ENCODE measurements around the gene EVPLL.
"Not testable (repeated sequence)": the region's sequence is repeated elsewhere in the genome, so short reads cannot be mapped to it uniquely, and the experiment has no call there.

The EVPLL gene

DNA sequence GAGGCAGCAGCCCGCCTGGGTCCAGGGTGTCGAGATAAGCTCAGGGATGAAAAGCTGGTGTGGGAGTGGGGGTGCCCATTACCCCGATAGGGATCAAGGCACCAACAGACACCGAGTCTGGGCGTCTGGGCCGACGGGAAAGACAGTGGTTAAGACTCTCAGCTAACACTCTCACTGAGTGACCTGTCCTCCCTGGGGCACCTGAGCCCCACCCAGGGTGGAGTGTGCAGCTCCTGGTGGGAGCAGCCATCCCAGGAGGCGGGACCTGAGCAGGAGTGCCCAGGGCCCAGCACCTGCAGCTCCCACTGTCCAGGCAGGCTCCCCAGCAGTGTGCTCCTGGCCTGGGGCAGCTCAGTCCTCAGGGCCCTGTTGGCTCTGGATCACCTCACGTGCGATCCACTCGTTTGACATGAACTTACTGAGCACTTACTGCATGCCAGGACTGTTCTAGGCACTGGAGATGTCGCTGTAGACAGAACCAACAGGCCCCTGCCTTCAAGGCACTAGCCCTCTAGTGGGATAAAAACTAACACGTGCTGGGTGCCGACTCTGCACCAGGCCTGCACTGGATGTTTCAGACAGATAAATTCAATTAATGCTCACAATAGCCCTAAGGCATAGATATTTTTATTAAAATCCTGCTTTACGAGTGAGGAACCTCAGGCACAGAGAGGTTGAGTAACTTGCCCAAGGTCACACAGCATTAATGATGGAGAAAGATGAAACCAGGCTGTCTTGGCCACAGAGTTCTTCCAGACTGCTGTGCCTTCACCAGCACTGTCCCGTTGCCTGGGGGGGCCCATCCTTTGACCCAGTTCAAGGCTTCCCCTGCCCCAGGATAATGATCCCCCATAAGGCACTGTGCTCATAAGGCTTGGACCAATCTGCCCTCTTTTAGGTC is 1.9 kb downstream of the EVPLL start:
- DNase-seq (ENCODE audit: low spot score), result no peak

GRCh38 chr17:18380471-18381157 is 3.0 kb downstream of the EVPLL start:
- DNase-seq (ENCODE audit: low spot score), result no peak

DNA sequence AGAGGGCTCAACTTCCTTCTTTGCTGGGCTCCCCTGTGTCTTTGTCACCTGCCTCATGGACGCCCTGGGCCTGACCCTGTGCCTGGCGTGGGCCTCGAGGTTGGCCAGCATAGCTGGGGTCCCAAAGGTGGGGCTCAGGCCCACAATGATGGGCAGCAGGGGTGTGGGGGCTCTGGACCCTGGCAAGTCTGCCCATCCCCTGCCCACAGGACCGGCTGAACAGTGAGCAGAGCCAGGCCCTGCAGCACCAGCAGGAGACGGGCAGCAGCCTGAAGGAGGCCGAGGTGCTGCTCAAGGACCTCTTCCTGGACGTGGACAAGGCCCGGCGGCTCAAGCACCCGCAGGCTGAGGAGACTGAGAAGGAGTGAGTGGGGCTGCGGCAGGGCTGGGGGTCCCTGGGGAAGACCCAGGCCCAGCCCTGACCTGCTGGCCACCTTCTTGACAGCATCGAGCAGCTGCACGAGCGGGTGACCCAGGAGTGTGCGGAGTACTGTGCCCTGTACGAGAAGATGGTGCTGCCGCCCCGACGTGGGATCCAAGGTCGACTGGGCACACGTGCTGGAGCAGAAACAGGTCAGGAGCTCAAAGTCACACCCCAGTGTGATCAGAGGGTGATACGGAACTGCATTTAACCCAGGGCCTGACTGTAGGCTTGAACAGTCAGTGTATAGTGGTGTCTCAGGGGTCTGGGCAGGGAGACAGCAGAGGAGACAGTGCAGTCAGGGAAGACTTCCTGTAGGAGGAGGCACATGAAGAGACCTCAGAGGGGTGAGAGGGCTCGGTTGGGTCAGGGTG is 3.8 kb downstream of the EVPLL start:
- DNase-seq (ENCODE audit: low spot score), result no peak

- DNase-seq (ENCODE audit: low spot score), result no peak
Measured at GRCh38 chr17:18381953-18382245, 4.3 kb downstream of the EVPLL start.

DNA sequence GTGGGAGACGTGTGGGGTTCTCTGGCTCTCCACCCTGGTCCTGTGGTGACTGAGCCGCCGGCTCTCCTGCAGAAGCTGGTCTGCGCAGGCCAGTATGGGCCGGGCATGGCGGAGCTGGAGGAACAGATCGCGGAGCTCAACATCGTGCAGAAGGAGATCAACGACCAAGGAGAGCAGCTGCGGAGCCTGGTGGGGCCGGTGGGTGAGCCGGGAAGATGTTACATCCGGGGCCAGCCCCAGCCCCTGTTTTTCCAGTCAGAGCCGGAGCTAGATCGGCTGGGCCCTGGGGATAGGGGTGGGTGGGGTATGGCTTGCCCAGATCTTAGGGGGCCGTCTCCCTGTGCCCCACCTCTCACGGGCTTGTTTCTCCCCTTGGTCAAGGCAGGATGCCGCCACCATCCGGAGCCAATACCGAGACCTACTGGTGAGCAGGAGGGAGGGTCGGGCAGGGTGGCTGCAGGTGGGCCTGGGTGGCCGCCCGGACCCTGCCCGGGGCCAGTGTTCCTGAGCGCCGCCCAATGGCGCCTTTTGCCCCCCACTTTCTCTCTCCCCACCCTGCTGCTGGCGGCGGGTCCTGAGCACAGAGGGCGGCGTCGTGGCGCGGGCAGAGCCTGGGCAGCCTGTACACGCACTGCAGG is 5.0 kb downstream of the EVPLL start:
- DNase-seq (ENCODE audit: low spot score), result no peak

GRCh38 chr17:18383079-18383481 is 5.5 kb downstream of the EVPLL start:
- not testable (repeated sequence) for DNase-seq (ENCODE audit: low spot score)

DNA sequence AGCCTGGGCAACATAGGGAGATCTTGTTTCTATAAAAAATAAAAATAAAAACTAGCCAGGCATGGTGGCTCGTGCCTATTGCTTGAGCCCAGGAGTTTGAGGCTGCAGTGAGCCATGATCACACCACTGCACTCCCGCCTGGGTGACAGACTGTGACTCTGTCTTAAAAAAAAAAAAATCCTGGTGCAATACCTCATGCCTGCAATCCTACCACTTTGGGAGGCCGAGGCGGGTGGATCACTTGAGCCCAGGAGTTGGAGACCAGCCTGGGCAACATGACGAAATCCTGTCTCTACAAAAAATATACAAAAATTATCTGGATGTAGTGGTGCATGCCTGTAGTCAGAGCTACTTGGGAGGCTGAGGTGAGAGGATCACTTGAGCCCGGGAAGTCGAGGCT is 6.7 kb downstream of the EVPLL start:
- DNase-seq (ENCODE audit: low spot score), result not testable (repeated sequence)

DNA sequence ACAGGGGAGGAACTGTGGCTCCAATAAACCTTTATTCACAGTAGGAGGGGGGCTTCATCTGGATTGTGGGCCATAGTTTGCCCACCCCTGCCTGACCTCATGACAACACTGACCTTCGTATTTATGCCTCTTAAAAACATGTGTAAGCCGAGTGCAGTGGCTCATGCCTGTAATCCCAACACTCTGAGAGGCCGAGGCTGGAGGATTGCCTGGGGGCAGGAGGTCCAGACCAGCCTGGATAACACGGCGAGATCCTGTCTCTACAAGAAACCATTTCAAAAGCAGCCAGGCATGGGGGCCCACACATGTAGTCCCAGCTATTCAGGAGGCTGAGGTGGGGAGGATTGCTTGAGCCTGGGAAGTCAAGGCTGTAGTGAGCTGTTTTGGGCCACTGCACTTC is 10.0 kb downstream of the EVPLL start:
- not testable (repeated sequence) for DNase-seq (ENCODE audit: low spot score)

DNA sequence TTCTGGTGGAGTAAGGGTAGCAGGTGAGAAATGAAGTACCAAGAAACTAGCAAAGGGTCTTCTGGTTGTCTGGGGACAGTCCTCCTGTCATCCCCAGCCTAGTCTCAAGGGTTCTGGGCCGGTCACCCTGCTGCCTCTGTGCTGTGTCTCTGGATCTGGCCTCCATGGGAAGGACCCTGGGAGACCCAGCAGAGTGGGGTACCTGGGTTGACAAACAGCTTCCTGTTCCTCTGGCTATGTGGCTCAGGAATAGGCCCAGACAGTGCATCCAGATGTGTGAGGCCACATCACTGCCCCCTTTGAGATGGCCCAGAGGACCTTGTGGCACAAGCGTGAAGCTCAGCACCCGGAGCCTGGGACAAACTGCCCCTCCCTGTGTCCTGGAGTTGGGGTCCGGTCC is 10.7 kb downstream of the EVPLL start:
- not testable (repeated sequence) for DNase-seq (ENCODE audit: low spot score)

- DNase-seq (ENCODE audit: low spot score), result not testable (repeated sequence)
Measured at GRCh38 chr17:18388728-18389127, 11.2 kb downstream of the EVPLL start.

DNA sequence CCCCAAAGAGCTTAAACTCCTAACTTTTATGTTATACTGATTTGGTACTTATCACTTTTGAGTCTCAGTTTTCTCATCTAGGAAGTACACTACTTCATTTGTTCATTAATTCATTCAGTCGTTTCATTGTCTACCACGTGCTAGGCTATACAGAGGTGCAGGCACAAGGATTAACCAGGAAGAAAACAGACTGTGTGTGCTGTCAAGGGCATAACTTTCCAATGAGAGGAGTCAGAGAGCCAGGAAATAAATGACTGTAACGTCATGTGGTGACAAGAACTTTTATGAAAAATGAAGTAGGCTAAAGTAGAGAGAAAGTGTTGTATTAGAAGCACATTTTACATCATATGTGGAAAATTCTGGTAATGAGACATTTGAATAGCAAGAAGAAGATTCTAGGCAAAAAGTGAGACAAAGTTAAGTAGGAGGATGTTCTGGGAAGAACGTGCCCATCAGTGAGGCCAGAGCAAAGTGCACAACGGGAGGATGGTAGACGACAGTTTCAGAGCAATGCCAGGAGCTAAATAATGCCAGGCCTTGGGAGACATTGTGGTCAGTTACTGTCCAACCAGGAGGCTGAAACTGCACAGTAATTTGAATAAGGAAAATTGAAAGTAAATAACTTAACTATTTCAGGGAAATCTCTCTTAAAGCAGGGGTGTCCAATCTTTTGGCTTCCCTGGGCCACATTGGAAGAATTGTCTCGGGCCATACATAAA is 24.5 kb downstream of the EVPLL start:
- DNase-seq (ENCODE audit: low spot score), result not testable (repeated sequence)

- not testable (repeated sequence) for DNase-seq (ENCODE audit: low spot score)
Measured at GRCh38 chr17:18403166-18403565, 25.6 kb downstream of the EVPLL start.

DNA sequence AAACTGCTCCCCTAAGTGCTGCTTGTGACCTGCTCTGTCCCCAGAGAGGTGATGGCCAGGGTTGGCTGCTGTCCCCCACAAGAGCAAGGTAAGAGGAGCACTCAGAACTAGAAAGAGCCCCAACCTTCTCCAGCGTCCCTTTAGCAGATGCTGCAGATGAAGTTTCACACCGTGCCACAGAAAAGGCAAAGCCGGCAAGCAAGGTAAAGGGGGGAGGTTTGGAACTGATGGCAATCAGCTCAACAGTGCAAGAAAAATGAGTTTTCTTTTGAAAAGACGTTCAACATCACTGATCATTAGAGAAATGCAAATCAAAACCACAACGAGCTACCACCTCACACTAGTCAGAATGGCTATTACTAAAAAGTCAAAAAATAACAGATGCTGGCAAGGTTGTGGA is 26.0 kb downstream of the EVPLL start:
- DNase-seq (ENCODE audit: low spot score), result not testable (repeated sequence)

- DNase-seq (ENCODE audit: low spot score), result not testable (repeated sequence)
Measured at GRCh38 chr17:18408906-18409305, 31.3 kb downstream of the EVPLL start.

GRCh38 chr17:18409321-18409720 is 31.7 kb downstream of the EVPLL start:
- DNase-seq (ENCODE audit: low spot score), result not testable (repeated sequence)

DNA sequence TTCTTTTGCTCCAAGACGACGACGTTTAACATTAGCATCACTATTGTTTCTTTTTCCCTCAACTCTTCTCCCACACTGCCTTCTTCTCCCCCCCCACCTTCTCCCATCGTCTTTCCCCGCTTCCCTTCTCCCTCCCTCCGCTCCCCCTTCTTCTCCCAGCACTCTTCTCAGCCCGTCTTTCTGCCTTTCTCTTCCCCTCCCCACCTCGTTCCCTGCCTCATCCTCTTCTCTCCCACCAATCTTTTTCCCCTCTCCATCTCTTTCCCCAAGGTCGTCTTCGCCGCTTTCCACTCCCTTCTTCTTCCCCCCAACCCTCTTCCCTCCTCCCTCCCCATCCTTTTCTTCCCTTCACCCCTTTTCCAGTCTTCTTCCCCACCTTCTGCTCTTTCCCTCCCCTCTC is 33.2 kb downstream of the EVPLL start:
- not testable (repeated sequence) for DNase-seq (ENCODE audit: low spot score)

- not testable (repeated sequence) for DNase-seq (ENCODE audit: low spot score)
Measured at GRCh38 chr17:18411377-18411864, 33.8 kb downstream of the EVPLL start.

DNA sequence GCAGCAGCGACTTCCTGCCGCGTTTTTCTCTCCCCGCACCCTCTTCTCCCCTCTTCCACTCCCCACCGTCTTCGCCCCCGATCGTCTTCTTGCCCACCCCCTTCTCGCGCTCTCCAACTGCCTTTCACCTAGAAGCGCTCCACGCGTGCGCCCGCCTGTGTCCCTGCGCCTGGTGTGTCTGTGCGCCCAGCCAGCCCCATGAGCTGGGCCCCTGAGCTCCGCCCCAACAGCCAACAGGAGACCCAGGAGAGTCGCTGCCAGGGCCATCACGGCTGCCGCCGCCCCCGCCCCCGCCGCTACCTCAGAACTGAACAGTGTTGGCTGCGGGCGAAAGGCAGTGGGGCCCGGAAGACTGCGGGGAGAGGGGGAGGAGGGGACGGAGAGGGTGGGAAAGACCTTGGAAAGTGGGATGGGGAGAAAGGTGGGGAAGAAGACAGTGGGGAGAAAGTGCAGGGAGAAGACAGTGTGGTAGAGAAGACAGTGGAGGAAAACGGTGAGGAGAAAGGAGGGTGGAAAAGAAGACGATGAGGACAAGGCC is 34.5 kb downstream of the EVPLL start:
- not testable (repeated sequence) for DNase-seq (ENCODE audit: low spot score)

GRCh38 chr17:18421521-18421920 is 43.9 kb downstream of the EVPLL start:
- not testable (repeated sequence) for DNase-seq (ENCODE audit: low spot score)

DNA sequence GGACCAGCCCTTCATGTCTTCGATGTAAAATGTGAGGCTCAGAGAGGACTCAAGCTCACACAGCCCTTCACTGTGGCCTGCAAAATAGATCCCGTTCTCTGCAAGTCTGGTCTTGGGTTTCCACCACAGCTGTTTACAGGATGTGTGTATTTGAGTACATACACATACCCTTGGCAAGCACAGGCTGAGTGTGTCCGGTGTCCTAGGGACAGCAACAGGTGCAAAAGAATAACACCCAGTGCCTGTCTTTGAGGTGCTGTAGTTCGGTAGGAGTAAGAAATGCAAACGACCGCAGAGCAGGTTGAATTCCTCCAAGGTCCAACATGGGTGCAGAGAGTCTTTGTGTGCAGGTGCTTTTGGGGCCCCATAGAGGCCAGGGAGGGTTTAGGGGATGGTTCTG is 44.9 kb downstream of the EVPLL start:
- not testable (repeated sequence) for DNase-seq (ENCODE audit: low spot score)

DNA sequence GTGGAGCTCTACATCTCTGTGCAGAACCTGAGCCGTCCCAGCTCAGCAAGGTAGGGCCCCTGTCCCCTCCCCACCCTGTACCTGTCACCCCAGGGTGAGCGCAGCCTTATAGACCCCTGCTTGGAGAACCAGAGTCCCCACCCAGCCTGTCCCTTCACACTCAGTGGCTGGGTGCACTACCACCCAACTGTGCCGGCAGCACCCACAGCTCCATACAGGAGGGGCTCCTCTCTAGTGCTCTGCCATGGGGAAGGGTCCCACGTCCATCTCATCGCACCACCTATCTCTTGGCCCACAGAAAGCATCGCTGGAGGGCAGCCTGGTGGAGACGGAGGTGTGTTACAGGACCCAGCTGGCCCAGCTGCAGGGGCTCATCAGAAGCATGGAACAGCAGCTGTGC is 45.4 kb downstream of the EVPLL start:
- not testable (repeated sequence) for DNase-seq (ENCODE audit: low spot score)
